Stomach (tissue), 9 donors: ENCODE data around the gene LITAFD. TPM values are rescaled to one million over a fixed set of nuclear protein-coding genes. Genes with fewer than 3 reads are reported as not detected.
A peak's percentile ranks its signal among the peaks of the same experiment; 100 is the strongest.

ENCODE experiments used
- DNase-seq, 2 donors: peaks; one replicate each; pipeline versions ENCODE4 v3.0.0 to v3.0.0-alpha.2; 2013 to 2019
- H3K27ac ChIP-seq, 5 donors: fragments of 200-600 bp in 4 of 5; sonication (generic) in 4 of 5; one replicate each; pipeline ENCODE4 v1.5.1; 2013 to 2019; ENCODE audit warnings: mild to moderate bottlenecking in 1 of 5, moderate library complexity in 1 of 5
- H3K27me3 ChIP-seq, 3 donors: fragments of 200-600 bp; sonication (generic); one replicate each; pipeline ENCODE4 v1.5.1; 2017 to 2019; ENCODE audit warnings: mixed run types in 1 of 3
- H3K36me3 ChIP-seq, 4 donors: fragments of 200-600 bp; sonication (generic); 1 replicate in 3 of 4; 2 replicates in 1 of 4; pipeline ENCODE4 v1.5.1; 2016 to 2019
- H3K4me1 ChIP-seq, 4 donors: fragments of 200-600 bp; sonication (generic); one replicate each; pipeline ENCODE4 v1.5.1; 2016 to 2019
- H3K4me3 ChIP-seq, 4 donors: fragments of 200-600 bp; sonication (generic) in 3 of 4; one replicate each; pipeline ENCODE4 v1.5.1; 2016 to 2019; ENCODE audit warnings: mild to moderate bottlenecking in 1 of 4
- H3K9me3 ChIP-seq, 4 donors: fragments of 200-600 bp; sonication (generic); one replicate each; pipeline ENCODE4 v1.5.1; 2016 to 2019
- CTCF ChIP-seq, 7 experiments: fragments of 450-650 bp in 4 of 7; fragments of 200-600 bp in 3 of 7; sonication (generic) in 3 of 7; IDR thresholded peaks; one replicate each; pipeline ENCODE4 v1.5.1; 2016 to 2019; ENCODE audit warnings: antibody characterized with exemption in 7 of 7, control low read depth in 2 of 7, mild to moderate bottlenecking in 1 of 7
- EP300 ChIP-seq: sonication (generic); formaldehyde crosslinking; IDR thresholded peaks from one replicate; pipeline ENCODE4 v1.6.1; 2017; ENCODE audit warnings: antibody characterized with exemption
- POLR2A ChIP-seq, 4 donors: fragments of 450-650 bp; IDR thresholded peaks; one replicate each; pipeline ENCODE4 v1.6.1; 2016; ENCODE audit warnings: antibody characterized with exemption in 4 of 4, control low read depth in 2 of 4, mild to moderate bottlenecking in 1 of 4, moderate library complexity in 1 of 4
- POLR2AphosphoS5 ChIP-seq, 3 donors: sonication (generic); formaldehyde crosslinking; IDR thresholded peaks; one replicate each; pipeline ENCODE4 v1.6.1; 2016; ENCODE audit warnings: antibody characterized with exemption in 3 of 3
- WGBS, 5 donors: extraction: QIAGEN DNeasy Blood & Tissue Kit in 3 of 5; methylation state at CpG; one replicate each; pipeline versions ENCODE4 v1.1.5 to v1.1.7; 2013 to 2018; 5-methylcytosine and 5-hydroxymethylcytosine counted together
- intact Hi-C: fragments of 100-400 bp; cut with DNase I; formaldehyde crosslinking; loops from one replicate; pipeline ENCODE4 v1.15.1; 2023; ENCODE audit warnings: low total_unique reads
- polyA plus RNA-seq, 3 donors: library from polyadenylated mRNA; stranded (reverse); fragments of 200-250 nt; gene quantifications; one replicate each; pipeline ENCODE4 v1.2.3, GENCODE V29; 2013
- total RNA-seq, 5 donors: library from RNA; depleted of rRNA; stranded (reverse); fragments of >200 nt; gene quantifications; one replicate each; pipeline versions ENCODE4 v1.1.0 to v1.2.3, GENCODE V29; 2014 to 2016
- donor health status: healthy with polysubstance abuse.
- donor health status: Bipolar disorder and iron deficiency.
- donor health status: healthy.

Gene LITAFD
- total and polyA plus RNA-seq, 8 donors: not detected

- no peaks in the 10 kb centered on the region for H3K27me3 ChIP-seq
- DNase-seq: no peak
- H3K9me3 ChIP-seq: no peaks in the 10 kb centered on the region
- peaks cover 93 to 100% (median 100%) of the 10 kb centered on the region in 4 donors for H3K36me3 ChIP-seq
- 77 to 87% (median 82%) methylated on average over 5 of the region's 5 CpGs for WGBS, 5 donors
- H3K27ac ChIP-seq: no peak overlapping the region
- intact Hi-C loops: no loop called here
- no peak for TF ChIP-seq CTCF (IDR thresholded peaks at IDR 0.05)
- TF ChIP-seq POLR2A (IDR thresholded peaks at IDR 0.05): no peak
- TF ChIP-seq EP300: no peak
- TF ChIP-seq POLR2AphosphoS5 (IDR thresholded peaks at IDR 0.05): no peak
- H3K4me1 ChIP-seq: no peaks in the 10 kb centered on the region
- H3K4me3 ChIP-seq: no peak overlapping the region
These were observed 18.2 kb downstream of the LITAFD start for GRCh38 chr16:8900343-8900742.

- WGBS, 5 donors: 76 to 88% (median 86%) methylated on average over 12 to 13 of the region's 13 CpGs
- Histone ChIP-seq H3K4me3 (no peak overlapping the region), H3K4me1 (no peaks in the 10 kb centered on the region), H3K27me3 (no peaks in the 10 kb centered on the region), H3K36me3 (peaks cover 94 to 100% (median 100%) of the 10 kb centered on the region in 4 donors), H3K9me3 (no peaks in the 10 kb centered on the region), H3K27ac (no peak overlapping the region)
- DNase-seq: no peak
- no peak for TF ChIP-seq POLR2AphosphoS5 (IDR thresholded peaks at IDR 0.05)
- intact Hi-C loops: no loop called here
These were observed 19.2 kb downstream of the LITAFD start for GRCh38 chr16:8901320-8901861.

GRCh38 chr16:8903004-8903403, 20.9 kb downstream of the LITAFD start:
- intact Hi-C loops: no loop called here
- no peak for DNase-seq
- 92 to 94% (median 92%) methylated on average over 9 of the region's 9 CpGs for WGBS, 5 donors
- Histone ChIP-seq H3K27ac (no peak overlapping the region), H3K9me3 (no peaks in the 10 kb centered on the region), H3K4me1 (no peaks in the 10 kb centered on the region), H3K4me3 (no peak overlapping the region), H3K36me3 (peaks cover 79 to 100% (median 100%) of the 10 kb centered on the region in 4 donors), H3K27me3 (no peaks in the 10 kb centered on the region)
- TF ChIP-seq POLR2A (IDR thresholded peaks at IDR 0.05) (no peak), POLR2AphosphoS5 (IDR thresholded peaks at IDR 0.05) (no peak), EP300 (no peak)

GRCh38 chr16:8904018-8904430, 21.9 kb downstream of the LITAFD start:
- H3K27me3 ChIP-seq: no peaks in the 10 kb centered on the region
- TF ChIP-seq POLR2AphosphoS5 (IDR thresholded peaks at IDR 0.05) (no peak), CTCF (IDR thresholded peaks at IDR 0.05) (no peak), EP300 (no peak), POLR2A (IDR thresholded peaks at IDR 0.05) (no peak)
- intact Hi-C loops: no loop called here
- WGBS, 5 donors: 83 to 92% (median 88%) methylated on average over 8 of the region's 8 CpGs
- peaks cover 76 to 100% (median 100%) of the 10 kb centered on the region in 4 donors for H3K36me3 ChIP-seq
- H3K4me3 ChIP-seq: no peak overlapping the region
- no peaks in the 10 kb centered on the region for H3K9me3 ChIP-seq
- H3K4me1 ChIP-seq: peaks cover 0 to 5% (median under 1%) of the 10 kb centered on the region in 4 donors
- no peak overlapping the region for H3K27ac ChIP-seq
- DNase-seq: no peak

- peak in 2 of 7 experiments; percentile 15 to 21 for TF ChIP-seq CTCF (IDR thresholded peaks at IDR 0.05)
- no peak for TF ChIP-seq EP300
- no peak for TF ChIP-seq POLR2A (IDR thresholded peaks at IDR 0.05)
- no peak for TF ChIP-seq POLR2AphosphoS5 (IDR thresholded peaks at IDR 0.05)
- WGBS, 5 donors: 64 to 73% (median 70%) methylated on average over 13 of the region's 13 CpGs
- H3K9me3 ChIP-seq: no peaks in the 10 kb centered on the region
- no peaks in the 10 kb centered on the region for H3K27me3 ChIP-seq
- H3K4me3 ChIP-seq: no peak overlapping the region
- H3K27ac ChIP-seq: no peak overlapping the region
- intact Hi-C loops: no loop called here
- H3K36me3 ChIP-seq: peaks cover 69 to 100% (median 100%) of the 10 kb centered on the region in 4 donors
- peaks cover 0 to 11% (median 3%) of the 10 kb centered on the region in 4 donors for H3K4me1 ChIP-seq
- DNase-seq: peak in 1 of 2 donors; percentile 65
These were observed 23.1 kb downstream of the LITAFD start for GRCh38 chr16:8905168-8905762.
